Trophoblast cell (in vitro differentiated cells and primary cell): ENCODE results near the gene TSPAN31.
A peak's percentile ranks its signal among the peaks of the same experiment; 100 is the strongest.

ENCODE experiments used
- DNase-seq, 2 donors: peaks; one replicate each; pipeline ENCODE4 v3.0.0-alpha.2; 2016
- H2AFZ ChIP-seq: 2 replicates; pipeline ENCODE4 v1.6.1; 2013; ENCODE audit warnings: low read length, moderate library complexity, mild to moderate bottlenecking; ENCODE audit not compliant: insufficient read depth, poor library complexity
- H2AK5ac ChIP-seq: 2 replicates; pipeline ENCODE4 v1.6.1; 2013; ENCODE audit warnings: mild to moderate bottlenecking, low read length
- H2BK120ac ChIP-seq: 2 replicates; pipeline ENCODE4 v1.6.1; 2013; ENCODE audit warnings: low read length, mild to moderate bottlenecking, moderate library complexity; ENCODE audit not compliant: insufficient read depth, poor library complexity
- H2BK12ac ChIP-seq: 2 replicates; pipeline ENCODE4 v1.6.1; 2013; ENCODE audit warnings: mild to moderate bottlenecking, low read length, moderate library complexity
- H2BK5ac ChIP-seq: 2 replicates; pipeline ENCODE4 v1.6.1; 2013; ENCODE audit warnings: low read length, low read depth, moderate library complexity, mild to moderate bottlenecking; ENCODE audit not compliant: poor library complexity
- H3K14ac ChIP-seq: 2 replicates; pipeline ENCODE4 v1.6.1; 2013; ENCODE audit warnings: mild to moderate bottlenecking, low read length
- H3K18ac ChIP-seq: 2 replicates; pipeline ENCODE4 v1.6.1; 2013; ENCODE audit warnings: mild to moderate bottlenecking, low read length
- H3K23ac ChIP-seq: 2 replicates; pipeline ENCODE4 v1.6.1; 2013; ENCODE audit warnings: low read length
- H3K27ac ChIP-seq: 2 replicates; pipeline ENCODE4 v1.5.1; 2013; ENCODE audit warnings: low read depth, mild to moderate bottlenecking, inconsistent platforms, low read length, moderate library complexity
- H3K27me3 ChIP-seq: 2 replicates; pipeline ENCODE4 v1.6.1; 2013; ENCODE audit warnings: inconsistent platforms, mild to moderate bottlenecking, low read length, moderate library complexity; ENCODE audit not compliant: insufficient read depth
- H3K36me3 ChIP-seq, 2 experiments: 1 replicate in 1 of 2; 2 replicates in 1 of 2; pipeline ENCODE4 v1.6.1; 2013; ENCODE audit warnings: low read length in 2 of 2, mild to moderate bottlenecking in 2 of 2, moderate library complexity in 1 of 2; ENCODE audit not compliant: insufficient read depth in 2 of 2, control insufficient read depth in 1 of 2
- H3K4ac ChIP-seq: 2 replicates; pipeline ENCODE4 v1.6.1; 2013; ENCODE audit warnings: low read depth, mild to moderate bottlenecking, low read length, moderate library complexity
- H3K4me1 ChIP-seq, 2 experiments: 1 replicate in 1 of 2; 2 replicates in 1 of 2; pipeline ENCODE4 v1.6.1; 2013; ENCODE audit warnings: low read length in 2 of 2, mild to moderate bottlenecking in 2 of 2, moderate library complexity in 1 of 2; ENCODE audit not compliant: insufficient read depth in 2 of 2, control insufficient read depth in 1 of 2
- H3K4me2 ChIP-seq: 2 replicates; pipeline ENCODE4 v1.6.1; 2013; ENCODE audit warnings: inconsistent platforms, mild to moderate bottlenecking, low read length, moderate library complexity
- H3K4me3 ChIP-seq: 2 replicates; pipeline ENCODE4 v1.5.1; 2013; ENCODE audit warnings: mild to moderate bottlenecking, low read depth, low read length, inconsistent platforms
- H3K79me1 ChIP-seq: one replicate; pipeline ENCODE4 v1.6.1; 2013; ENCODE audit warnings: low read length
- H3K79me2 ChIP-seq: 2 replicates; pipeline ENCODE4 v1.6.1; 2013; ENCODE audit warnings: low read length, mild to moderate bottlenecking; ENCODE audit not compliant: control insufficient read depth, insufficient read depth, poor library complexity
- H3K9ac ChIP-seq: 2 replicates; pipeline ENCODE4 v1.6.1; 2013; ENCODE audit warnings: mild to moderate bottlenecking, low read length
- H3K9me3 ChIP-seq: 2 replicates; pipeline ENCODE4 v1.6.1; 2013; ENCODE audit warnings: low read depth, mild to moderate bottlenecking, control low read depth, inconsistent platforms, low read length; ENCODE audit not compliant: insufficient read depth
- H4K12ac ChIP-seq: 2 replicates; pipeline ENCODE4 v1.6.1; 2013; ENCODE audit warnings: low read depth, mild to moderate bottlenecking, low read length, moderate library complexity
- H4K8ac ChIP-seq: 2 replicates; pipeline ENCODE4 v1.6.1; 2013; ENCODE audit warnings: low read depth, mild to moderate bottlenecking, low read length, moderate library complexity
- H4K91ac ChIP-seq: one replicate; pipeline ENCODE4 v1.6.1; 2013; ENCODE audit warnings: low read depth, mild to moderate bottlenecking, low read length, moderate library complexity
- WGBS: extraction: QIAGEN DNeasy Blood & Tissue Kit; methylation state at CpG from one replicate; pipeline ENCODE4 v1.1.7; 2013; ENCODE audit warnings: missing lambda C conversion rate; ENCODE audit not compliant: insufficient read length, insufficient coverage; ENCODE audit errors: extremely low coverage; 5-methylcytosine and 5-hydroxymethylcytosine counted together

Gene TSPAN31

GRCh38 chr12:57781801-57782200 is 37.0 kb downstream of the TSPAN31 start:
- no peak overlapping the region for H3K4ac ChIP-seq
- no peak overlapping the region for H3K18ac ChIP-seq
- no peak overlapping the region for H2AFZ ChIP-seq
- H3K4me3 ChIP-seq: no peak overlapping the region
- peaks cover 3% of the 10 kb centered on the region for H3K79me1 ChIP-seq
- no peak overlapping the region for H3K27ac ChIP-seq
- no peak overlapping the region for H2BK12ac ChIP-seq
- no peak overlapping the region for H2AK5ac ChIP-seq
- WGBS: no CpG with 5 or more reads among the region's 2 CpGs
- no peak overlapping the region for H2BK5ac ChIP-seq
- no peak overlapping the region for H4K8ac ChIP-seq
- H4K91ac ChIP-seq: no peak overlapping the region
- peaks cover 7% of the 10 kb centered on the region for H3K79me2 ChIP-seq
- no peak overlapping the region for H4K12ac ChIP-seq
- H3K36me3 ChIP-seq: peaks cover 3 to 13% of the 10 kb centered on the region in 2 experiments
- H2BK120ac ChIP-seq: no peak overlapping the region
- H3K9ac ChIP-seq: no peak overlapping the region
- H3K9me3 ChIP-seq: no peaks in the 10 kb centered on the region
- peaks cover 0 to 3% of the 10 kb centered on the region in 2 experiments for H3K4me1 ChIP-seq
- H3K14ac ChIP-seq: no peak overlapping the region
- H3K4me2 ChIP-seq: no peak overlapping the region
- H3K23ac ChIP-seq: no peak overlapping the region
- H3K27me3 ChIP-seq: no peaks in the 10 kb centered on the region
- no peak for DNase-seq

- Histone ChIP-seq H3K9ac (no peak overlapping the region), H4K12ac (no peak overlapping the region), H4K8ac (no peak overlapping the region), H2AFZ (no peak overlapping the region), H4K91ac (no peak overlapping the region), H3K23ac (no peak overlapping the region), H3K79me2 (peaks cover 7% of the 10 kb centered on the region), H3K9me3 (no peaks in the 10 kb centered on the region), H3K27ac (no peak overlapping the region), H3K4me2 (no peak overlapping the region), H2BK120ac (no peak overlapping the region), H2BK5ac (no peak overlapping the region), H3K27me3 (no peaks in the 10 kb centered on the region), H2AK5ac (no peak overlapping the region), H3K4ac (no peak overlapping the region), H3K14ac (no peak overlapping the region), H3K4me3 (no peak overlapping the region), H2BK12ac (no peak overlapping the region), H3K18ac (no peak overlapping the region), H3K79me1 (peaks cover 3% of the 10 kb centered on the region), H3K36me3 (peaks cover 3 to 16% of the 10 kb centered on the region in 2 experiments), H3K4me1 (peaks cover 0 to 3% of the 10 kb centered on the region in 2 experiments)
- no CpG with 5 or more reads among the region's 4 CpGs for WGBS
- no peak for DNase-seq
Measured at GRCh38 chr12:57782243-57782607, 37.4 kb downstream of the TSPAN31 start.

DNA sequence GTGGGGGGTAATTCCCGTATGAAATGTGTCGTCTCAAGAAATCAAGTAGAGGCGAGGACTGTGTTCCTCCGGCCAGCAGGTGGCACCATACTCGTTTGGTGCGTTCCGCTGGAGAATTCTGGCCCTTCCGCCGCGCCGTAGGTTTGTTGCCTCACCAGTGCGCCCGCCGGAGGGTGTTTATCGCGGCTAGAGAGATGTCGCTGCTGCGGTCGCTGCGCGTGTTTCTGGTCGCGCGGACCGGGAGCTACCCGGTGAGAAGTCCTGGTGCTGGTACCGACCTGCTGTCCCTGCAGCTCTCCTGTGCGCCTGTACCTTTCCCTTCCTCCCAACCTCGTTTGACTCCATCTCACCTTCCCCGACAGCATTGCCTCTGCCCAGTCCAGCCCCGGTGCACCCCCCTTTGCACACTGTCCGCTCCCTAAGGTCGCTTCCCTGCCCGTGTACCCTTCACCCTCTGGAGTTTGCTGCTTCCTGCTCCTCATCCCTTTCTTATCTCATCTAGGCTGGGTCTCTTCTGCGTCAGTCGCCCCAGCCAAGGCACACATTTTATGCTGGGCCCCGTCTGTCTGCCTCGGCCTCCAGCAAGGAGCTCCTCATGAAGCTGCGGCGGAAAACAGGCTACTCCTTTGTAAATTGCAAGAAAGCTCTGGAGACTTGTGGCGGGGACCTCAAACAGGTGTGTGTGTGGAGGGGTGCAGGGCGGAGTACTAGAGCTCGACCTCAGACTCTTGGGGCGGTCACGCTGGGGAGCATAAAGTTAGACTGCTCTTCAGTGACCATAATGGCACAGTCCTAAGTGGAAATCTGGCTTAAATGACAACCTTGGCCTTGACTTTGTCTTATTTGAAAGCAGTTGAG is 38.0 kb downstream of the TSPAN31 start, which contains the start of gene TSFM:
Gene TSFM (plus strand): TSS at position 180 of the 858 bp plus-strand sequence. CDS start 15 bp downstream, at position 195.
- H2AK5ac ChIP-seq: no peak within 1 kb of the TSS
- H3K18ac ChIP-seq: peak within 1 kb of the TSS; percentile 62
- no peak within 1 kb of the TSS for H2BK12ac ChIP-seq
- H3K9ac ChIP-seq: peak within 1 kb of the TSS; percentile 91
- peak within 1 kb of the TSS; percentile 88 for H3K4me3 ChIP-seq
- H4K91ac ChIP-seq: peak within 1 kb of the TSS; percentile 25
- peaks cover 3% of the 10 kb centered on the region for H3K79me1 ChIP-seq
- H3K23ac ChIP-seq: no peak within 1 kb of the TSS
- H3K9me3 ChIP-seq: no peaks in the 10 kb centered on the region
- H3K27ac ChIP-seq: no peak within 1 kb of the TSS
- H3K4ac ChIP-seq: peak within 1 kb of the TSS; percentile 91
- H4K12ac ChIP-seq: peak within 1 kb of the TSS; percentile 66
- peak within 1 kb of the TSS; percentile 73 for H3K4me2 ChIP-seq
- peak within 1 kb of the TSS; percentile 58 for H2AFZ ChIP-seq
- peak within 1 kb of the TSS; percentile 95 for H4K8ac ChIP-seq
- peak within 1 kb of the TSS; percentile 22 for H2BK5ac ChIP-seq
- peaks cover 6 to 17% of the 10 kb centered on the region in 2 experiments for H3K36me3 ChIP-seq
- H3K4me1 ChIP-seq: peaks cover 0 to 3% of the 10 kb centered on the region in 2 experiments
- peak; percentile 90 to 100 for DNase-seq
- peaks cover 7% of the 10 kb centered on the region for H3K79me2 ChIP-seq
- no peaks in the 10 kb centered on the region for H3K27me3 ChIP-seq
- peak within 1 kb of the TSS; percentile 59 for H3K14ac ChIP-seq
- H2BK120ac ChIP-seq: no peak within 1 kb of the TSS
- WGBS: no CpG with 5 or more reads among the region's 45 CpGs

DNA sequence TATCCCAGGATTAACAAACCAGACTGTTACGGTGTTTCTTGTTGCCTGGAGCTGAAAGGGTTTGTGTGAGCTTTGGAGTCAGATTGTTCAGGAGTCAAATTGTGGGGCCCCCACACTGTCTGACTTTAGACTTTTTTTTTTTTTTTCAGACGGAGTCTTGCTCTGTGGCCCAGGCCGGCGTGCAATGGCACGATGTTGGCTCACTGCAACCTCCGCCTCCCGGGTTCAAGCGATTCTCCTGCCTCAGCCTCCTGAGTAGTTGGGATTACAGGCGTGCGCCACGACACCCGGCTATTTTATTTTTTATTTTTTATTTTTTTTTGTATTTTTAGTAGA is 38.6 kb downstream of the TSPAN31 start:
- Histone ChIP-seq H3K14ac (no peak overlapping the region), H3K18ac (no peak overlapping the region), H4K12ac (no peak overlapping the region), H4K91ac (no peak overlapping the region), H3K79me2 (peaks cover 7% of the 10 kb centered on the region), H3K27ac (no peak overlapping the region), H2AFZ (no peak overlapping the region), H3K79me1 (peaks cover 3% of the 10 kb centered on the region), H3K4me1 (peaks cover 0 to 3% of the 10 kb centered on the region in 2 experiments), H3K4me2 (peak overlapping the region; percentile 73), H3K4ac (peak overlapping the region; percentile 91), H3K27me3 (no peaks in the 10 kb centered on the region), H3K9me3 (no peaks in the 10 kb centered on the region), H4K8ac (no peak overlapping the region), H3K4me3 (no peak overlapping the region), H2AK5ac (no peak overlapping the region), H2BK120ac (no peak overlapping the region), H2BK12ac (no peak overlapping the region), H2BK5ac (no peak overlapping the region), H3K36me3 (peaks cover 9 to 18% of the 10 kb centered on the region in 2 experiments), H3K23ac (no peak overlapping the region), H3K9ac (no peak overlapping the region)
- no CpG with 5 or more reads among the region's 12 CpGs for WGBS
- DNase-seq: no peak
